Measurements from ENCODE around the gene EXD3. TPM values are rescaled to one million over a fixed set of nuclear protein-coding genes. Genes with fewer than 3 reads are reported as not detected.
A peak's percentile ranks its signal among the peaks of the same experiment; 100 is the strongest.

The EXD3 gene
- total RNA-seq, 1 experiment from 2014 or later: 15.3 TPM

DNA sequence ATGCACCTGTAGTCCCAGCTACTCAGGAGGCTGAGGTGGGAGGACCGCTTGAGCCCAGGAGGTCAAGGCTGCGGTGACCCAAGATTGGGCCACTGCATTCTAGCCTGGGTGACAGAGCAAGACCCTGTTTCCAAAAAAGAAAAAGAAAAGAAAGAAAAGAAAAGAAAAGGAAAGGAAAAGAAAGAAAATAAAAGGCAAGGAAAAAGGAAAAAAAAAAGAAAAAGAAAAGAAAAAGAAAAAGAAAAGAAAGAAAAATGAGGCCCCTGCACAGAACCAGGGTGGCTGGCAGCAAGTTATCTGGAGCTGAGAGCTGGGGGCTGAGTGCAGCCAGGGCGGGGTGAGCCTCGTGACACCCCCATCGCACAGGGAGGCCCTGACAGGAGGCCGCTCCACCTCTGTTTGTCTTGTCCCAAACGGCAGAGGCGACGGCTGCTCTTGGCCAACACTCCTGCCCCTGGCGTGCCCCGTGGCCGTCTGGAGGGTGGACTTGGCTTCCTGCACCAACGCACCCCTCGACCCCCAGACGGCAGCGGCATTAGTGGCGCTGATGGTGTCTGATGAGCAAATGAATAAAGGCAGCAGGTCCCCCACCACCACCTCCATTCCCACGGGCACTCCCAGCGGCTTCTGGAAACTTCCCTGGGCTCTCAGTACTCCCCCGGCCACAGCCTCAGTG is 16.7 kb downstream of the EXD3 start:
- Histone ChIP-seq H3K9me3 (ENCODE audit: control insufficient read depth, low read depth, low read length) (no peaks in the 10 kb centered on the region), H4K8ac (replicated peaks; ENCODE audit: insufficient read length, low read depth, low read length) (no peak overlapping the region), H3K23ac (ENCODE audit: insufficient read length, low read depth, low read length) (no peak overlapping the region), H3K4me1 (ENCODE audit: insufficient read depth, low read length) (no peaks in the 10 kb centered on the region), H2AK5ac (ENCODE audit: insufficient read length, low read length) (no peak overlapping the region), H3T11ph (ENCODE audit: low read length) (no peak overlapping the region), H4K5ac (ENCODE audit: insufficient read length, low read depth, low read length) (no peak overlapping the region), H3K56ac (ENCODE audit: insufficient read length, low read depth, low read length) (no peak overlapping the region), H2BK12ac (ENCODE audit: insufficient read length, low read depth, low read length) (no peak overlapping the region), H2BK20ac (ENCODE audit: low read depth, low read length, poor library complexity, severe bottlenecking) (no peak overlapping the region), H2BK15ac (ENCODE audit: low read depth, low read length) (no peak overlapping the region), H3K23me2 (ENCODE audit: insufficient read length, low read depth, low read length, poor library complexity, severe bottlenecking) (peaks cover 3% of the 10 kb centered on the region), H3K27me3 (ENCODE audit: insufficient read depth, low read length) (no peaks in the 10 kb centered on the region), H3K4ac (ENCODE audit: low read depth, low read length) (no peak overlapping the region), H3K79me1 (ENCODE audit: insufficient read depth, low read depth, low read length, poor library complexity, severe bottlenecking) (no peaks in the 10 kb centered on the region), H3K14ac (ENCODE audit: insufficient read depth, low read length) (no peak overlapping the region; the same call in 1 of the 2 replicates), H3K79me2 (ENCODE audit: insufficient read depth, low read length) (no peaks in the 10 kb centered on the region), H3K4me2 (ENCODE audit: insufficient read depth, insufficient read length, low read length) (no peak overlapping the region), H3K27ac (ENCODE audit: insufficient read length, low read depth, low read length) (no peak overlapping the region), H4K91ac (ENCODE audit: insufficient read length, low read depth, low read length) (no peak overlapping the region), H3K18ac (ENCODE audit: insufficient read length, low read depth, low read length) (no peak overlapping the region), H2BK5ac (ENCODE audit: insufficient read length, low read length) (no peak overlapping the region), H4K20me1 (ENCODE audit: control insufficient read depth, insufficient read depth, insufficient read length) (no peaks in the 10 kb centered on the region), H2AFZ (ENCODE audit: low read length) (no peak overlapping the region), H3K9ac (ENCODE audit: extremely low read depth, insufficient read length, low read length) (no peak overlapping the region), H2BK120ac (ENCODE audit: low read depth, low read length, poor library complexity, severe bottlenecking) (no peak overlapping the region)
- Mint-ChIP-seq H3K4me3 (peak overlapping the region in 1 of 2 experiments; percentile 73; a peak in 3 of 5 replicates), H3K27me3 (ENCODE audit: low read depth) (peaks cover 8% of the 10 kb centered on the region; the same call in 1 of the 2 replicates), H3K4me1 (peaks cover 0 to 5% of the 10 kb centered on the region in 2 experiments; a peak in 1 of 4 replicates), H3K27ac (no peak overlapping the region), H3K9me3 (peaks cover 10 to 12% of the 10 kb centered on the region in 2 experiments), H3K36me3 (ENCODE audit: insufficient read depth in 1 of 3, low read depth in 3 of 3) (peaks cover 12 to 16% (median 15%) of the 10 kb centered on the region in 3 experiments)
- WGBS (ENCODE audit: extremely low coverage, insufficient read length, low lambda C conversion rate): no CpG with 5 or more reads among the region's 20 CpGs
- TF ChIP-seq, protein P1, sequence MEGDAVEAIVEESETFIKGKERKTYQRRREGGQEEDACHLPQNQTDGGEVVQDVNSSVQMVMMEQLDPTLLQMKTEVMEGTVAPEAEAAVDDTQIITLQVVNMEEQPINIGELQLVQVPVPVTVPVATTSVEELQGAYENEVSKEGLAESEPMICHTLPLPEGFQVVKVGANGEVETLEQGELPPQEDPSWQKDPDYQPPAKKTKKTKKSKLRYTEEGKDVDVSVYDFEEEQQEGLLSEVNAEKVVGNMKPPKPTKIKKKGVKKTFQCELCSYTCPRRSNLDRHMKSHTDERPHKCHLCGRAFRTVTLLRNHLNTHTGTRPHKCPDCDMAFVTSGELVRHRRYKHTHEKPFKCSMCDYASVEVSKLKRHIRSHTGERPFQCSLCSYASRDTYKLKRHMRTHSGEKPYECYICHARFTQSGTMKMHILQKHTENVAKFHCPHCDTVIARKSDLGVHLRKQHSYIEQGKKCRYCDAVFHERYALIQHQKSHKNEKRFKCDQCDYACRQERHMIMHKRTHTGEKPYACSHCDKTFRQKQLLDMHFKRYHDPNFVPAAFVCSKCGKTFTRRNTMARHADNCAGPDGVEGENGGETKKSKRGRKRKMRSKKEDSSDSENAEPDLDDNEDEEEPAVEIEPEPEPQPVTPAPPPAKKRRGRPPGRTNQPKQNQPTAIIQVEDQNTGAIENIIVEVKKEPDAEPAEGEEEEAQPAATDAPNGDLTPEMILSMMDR (conservative IDR thresholded peaks at IDR 0.05): no peak
- peak; percentile 37 for DNase-seq
